ENCODE measurements around the gene TSPAN19. TPM values are rescaled to one million over a fixed set of nuclear protein-coding genes. Genes with fewer than 3 reads are reported as not detected.

The TSPAN19 gene
- total and polyA plus RNA-seq, 2 of the 8 experiments (the other 6 are each of a cell fraction or from before 2014, with no cell fraction given) = 0.09 TPM; not detected in 1

- FAIRE-seq (no peak), DNase-seq (ENCODE audit: low read depth in 1 of 2, low spot score in 2 of 2) (no peak)
- Histone ChIP-seq H3K4me2 (ENCODE audit: insufficient read depth in 1 of 2, low read depth in 2 of 2, low read length in 2 of 2) (no peak overlapping the region), H2BK20ac (ENCODE audit: low read length) (no peak overlapping the region), H3K27me3 (replicated peaks in 1 of 4; ENCODE audit: control insufficient read depth in 3 of 4, extremely low read depth in 1 of 4, insufficient read depth in 3 of 4, low read length in 3 of 4) (no peaks in the 10 kb centered on the region), H2AK5ac (ENCODE audit: low read depth, low read length) (no peak overlapping the region), H2BK12ac (ENCODE audit: low read depth, low read length) (no peak overlapping the region), H4K20me1 (replicated peaks in 1 of 2; ENCODE audit: control insufficient read depth in 1 of 2, insufficient read depth in 2 of 2, low read length in 2 of 2) (no peaks in the 10 kb centered on the region), H2AFZ (ENCODE audit: low read length) (no peak overlapping the region), H3K23me2 (ENCODE audit: low read depth, low read length) (no peaks in the 10 kb centered on the region), H3K4me1 (replicated peaks in 1 of 4; ENCODE audit: control insufficient read depth in 3 of 4, insufficient read depth in 4 of 4, low read length in 3 of 4) (no peaks in the 10 kb centered on the region), H2BK5ac (ENCODE audit: low read depth, low read length) (no peak overlapping the region), H3K14ac (ENCODE audit: insufficient read length) (no peak overlapping the region), H2BK120ac (replicated peaks; ENCODE audit: low read depth, low read length) (no peak overlapping the region), H3K79me2 (ENCODE audit: control insufficient read depth in 1 of 2, insufficient read depth in 2 of 2, low read length in 2 of 2) (no peaks in the 10 kb centered on the region), H3K9ac (replicated peaks in 1 of 4; ENCODE audit: extremely low read depth in 1 of 4, low read depth in 3 of 4, low read length in 3 of 4) (no peak overlapping the region), H3K18ac (ENCODE audit: extremely low read depth, low read length) (no peak overlapping the region), H3K9me3 (ENCODE audit: insufficient read depth in 2 of 2, low read depth in 1 of 2, low read length in 1 of 2) (no peaks in the 10 kb centered on the region), H3K56ac (replicated peaks; ENCODE audit: insufficient read length, low read depth, low read length) (no peak overlapping the region), H4K8ac (ENCODE audit: extremely low read depth, insufficient read depth, low read length) (no peak overlapping the region), H3K4me3 (ENCODE audit: extremely low read depth in 1 of 4, insufficient read depth in 2 of 4, low read depth in 3 of 4, low read length in 4 of 4) (no peak overlapping the region), H3K4ac (replicated peaks; ENCODE audit: insufficient read length, low read depth, low read length) (no peak overlapping the region), H4K91ac (replicated peaks; ENCODE audit: insufficient read length, low read length) (no peak overlapping the region), H2BK15ac (ENCODE audit: low read length) (no peak overlapping the region), H3K27ac (ENCODE audit: low read depth, low read length) (no peak overlapping the region), H3K79me1 (ENCODE audit: low read depth, low read length) (no peaks in the 10 kb centered on the region), H3K36me3 (ENCODE audit: control insufficient read depth in 2 of 4, insufficient read depth in 4 of 4, low read length in 3 of 4) (no peaks in the 10 kb centered on the region), H3K23ac (ENCODE audit: insufficient read length) (no peak overlapping the region), H4K5ac (ENCODE audit: insufficient read length, low read depth, low read length) (no peak overlapping the region)
- WGBS, 2 experiments (ENCODE audit: extremely low coverage in 1 of 2, insufficient coverage in 1 of 2, insufficient read length in 1 of 2, insufficient replicate concordance in 2 of 2, low coverage in 1 of 2, low lambda C conversion rate in 2 of 2, missing lambda C conversion rate in 1 of 2) = 75% methylated on average over 6 of the region's 6 CpGs; no CpG with 5 or more reads in 1 of the 2 experiments
- POLR2A ChIA-PET (ENCODE audit: partially characterized antibody) = no interaction called here
- CTCF ChIA-PET (ENCODE audit: partially characterized antibody) = interaction anchor here (0.7 to 6.5 kb wide), 8 partner anchors 11 to 186 kb away, joined by 3 to 61 read pairs (median 4); no protein-coding TSS in a partner anchor
- no peak for TF ChIP-seq EZH2 (IDR thresholded peaks at IDR 0.05; ENCODE audit: low read depth, low read length, severe bottlenecking)
- TF ChIP-seq SUZ12 (IDR thresholded peaks at IDR 0.05; ENCODE audit: low read length) = no peak
- TF ChIP-seq JUND (IDR thresholded peaks at IDR 0.05; ENCODE audit: low read length) = no peak
- no peak for TF ChIP-seq RNF2 (IDR thresholded peaks at IDR 0.05; ENCODE audit: borderline replicate concordance, low read depth, low read length, missing control alignments, poor library complexity, severe bottlenecking)
- no peak for TF ChIP-seq POU5F1 (IDR thresholded peaks at IDR 0.05; ENCODE audit: low read depth, low read length)
- no peak for TF ChIP-seq ZNF274 (IDR thresholded peaks at IDR 0.05; ENCODE audit: borderline replicate concordance, extremely low read depth, low read length)
- TF ChIP-seq CREB1 (IDR thresholded peaks at IDR 0.05) = no peak
- no peak for TF ChIP-seq POLR2AphosphoS5 (IDR thresholded peaks at IDR 0.05; ENCODE audit: low read depth, low read length)
- no peak for TF ChIP-seq MAFK (IDR thresholded peaks at IDR 0.05; ENCODE audit: low read depth, low read length)
- no peak for TF ChIP-seq ATF3 (IDR thresholded peaks at IDR 0.05; ENCODE audit: insufficient read depth, low read depth, low read length)
- TF ChIP-seq KDM4A (IDR thresholded peaks at IDR 0.05; ENCODE audit: low read depth, low read length, severe bottlenecking) = no peak
These were observed 23.5 kb upstream of the TSPAN19 start for GRCh38 chr12:85059594-85059993.

Data from H1 (cell line).